ENCODE data around the gene CTNNA3.
"Not testable (repeated sequence)": the region's sequence is repeated elsewhere in the genome, so short reads cannot be mapped to it uniquely, and the experiment has no call there.

Gene CTNNA3

GRCh38 chr10:67696029-67696428 lies at the start of gene CTNNA3:
Gene CTNNA3, minus strand, starts transcription at chr10:67696195.
- DNase-seq = no peak

- no peak for DNase-seq
Observed at GRCh38 chr10:67735430-67735829, 39.4 kb upstream of the CTNNA3 start.

GRCh38 chr10:67733511-67733910 lies 37.5 kb upstream of the CTNNA3 start:
- DNase-seq = no peak

- no peak for DNase-seq
Observed at GRCh38 chr10:67725567-67725966, 29.6 kb upstream of the CTNNA3 start.

- DNase-seq = no peak
Observed at GRCh38 chr10:67723601-67724000, 27.6 kb upstream of the CTNNA3 start.

- DNase-seq = no peak
Observed at GRCh38 chr10:67722113-67722512, 26.1 kb upstream of the CTNNA3 start.

GRCh38 chr10:67716455-67716854 lies 20.5 kb upstream of the CTNNA3 start:
- not testable (repeated sequence) for DNase-seq

- no peak for DNase-seq
Observed at GRCh38 chr10:67705921-67706320, 9.9 kb upstream of the CTNNA3 start.

- not testable (repeated sequence) for DNase-seq
Observed at GRCh38 chr10:67699613-67700270, 3.7 kb upstream of the CTNNA3 start.

- DNase-seq = no peak
Observed at GRCh38 chr10:67698164-67698563, 2.2 kb upstream of the CTNNA3 start.

GRCh38 chr10:67697724-67698131 lies 1.7 kb upstream of the CTNNA3 start:
- DNase-seq = no peak

GRCh38 chr10:67696679-67697078 lies 684 bp upstream of the CTNNA3 start:
- DNase-seq = no peak

GRCh38 chr10:67695555-67695954 lies 440 bp downstream of the CTNNA3 start:
- DNase-seq = no peak

GRCh38 chr10:67691861-67692260 lies 4.1 kb downstream of the CTNNA3 start:
- not testable (repeated sequence) for DNase-seq

- DNase-seq = not testable (repeated sequence)
Observed at GRCh38 chr10:67690540-67690939, 5.5 kb downstream of the CTNNA3 start.

- not testable (repeated sequence) for DNase-seq
Observed at GRCh38 chr10:67684140-67684539, 11.9 kb downstream of the CTNNA3 start.

GRCh38 chr10:67678335-67678974 lies 17.5 kb downstream of the CTNNA3 start:
- no peak for DNase-seq

- DNase-seq = no peak
Observed at GRCh38 chr10:67676208-67676825, 19.7 kb downstream of the CTNNA3 start.

- no peak for DNase-seq
Observed at GRCh38 chr10:67670401-67670800, 25.6 kb downstream of the CTNNA3 start.

GRCh38 chr10:67669978-67670377 lies 26.0 kb downstream of the CTNNA3 start:
- no peak for DNase-seq

GRCh38 chr10:67668448-67668847 lies 27.5 kb downstream of the CTNNA3 start:
- no peak for DNase-seq

GRCh38 chr10:67667035-67667425 lies 29.0 kb downstream of the CTNNA3 start:
- no peak for DNase-seq

GRCh38 chr10:67666416-67667034 lies 29.5 kb downstream of the CTNNA3 start:
- no peak for DNase-seq

GRCh38 chr10:67665491-67665890 lies 30.5 kb downstream of the CTNNA3 start:
- no peak for DNase-seq
